GM18873 (cell line): ENCODE results near the gene ST6GALNAC3.
"Not testable (repeated sequence)": the region's sequence is repeated elsewhere in the genome, so short reads cannot be mapped to it uniquely, and the experiment has no call there.

Experiments
- ATAC-seq: cut with Tn5 transposase; IDR thresholded peaks from one replicate; pipeline ENCODE4 v1.9.1; 2021; ENCODE audit warnings: mild to moderate bottlenecking, moderate library complexity, moderate number of reproducible peaks; ENCODE audit not compliant: unreplicated experiment, low FRiP score

The ST6GALNAC3 gene

GRCh38 chr1:76237211-76237610 is 162.7 kb downstream of the ST6GALNAC3 start:
- no peak for ATAC-seq

- ATAC-seq = no peak
Measured at GRCh38 chr1:76238094-76238628, 163.6 kb downstream of the ST6GALNAC3 start.

- no peak for ATAC-seq
Measured at GRCh38 chr1:76239470-76239918, 164.9 kb downstream of the ST6GALNAC3 start.

GRCh38 chr1:76240316-76240715 is 165.8 kb downstream of the ST6GALNAC3 start:
- ATAC-seq = no peak

GRCh38 chr1:76242587-76242986 is 168.0 kb downstream of the ST6GALNAC3 start:
- not testable (repeated sequence) for ATAC-seq

- ATAC-seq = no peak
Measured at GRCh38 chr1:76247261-76247852, 172.8 kb downstream of the ST6GALNAC3 start.

- ATAC-seq = no peak
Measured at GRCh38 chr1:76250271-76250670, 175.7 kb downstream of the ST6GALNAC3 start.

GRCh38 chr1:76252431-76252830 is 177.9 kb downstream of the ST6GALNAC3 start:
- ATAC-seq = no peak

- ATAC-seq = no peak
Measured at GRCh38 chr1:76254104-76255030, 179.8 kb downstream of the ST6GALNAC3 start.

GRCh38 chr1:76256289-76257223 is 182.0 kb downstream of the ST6GALNAC3 start:
- ATAC-seq = no peak

GRCh38 chr1:76257823-76258222 is 183.3 kb downstream of the ST6GALNAC3 start:
- ATAC-seq = no peak

- ATAC-seq = no peak
Measured at GRCh38 chr1:76259270-76259669, 184.7 kb downstream of the ST6GALNAC3 start.

- no peak for ATAC-seq
Measured at GRCh38 chr1:76260279-76260678, 185.7 kb downstream of the ST6GALNAC3 start.

GRCh38 chr1:76262601-76263000 is 188.1 kb downstream of the ST6GALNAC3 start:
- ATAC-seq = no peak

GRCh38 chr1:76264642-76265041 is 190.1 kb downstream of the ST6GALNAC3 start:
- no peak for ATAC-seq

GRCh38 chr1:76266762-76267161 is 192.2 kb downstream of the ST6GALNAC3 start:
- ATAC-seq = no peak

- no peak for ATAC-seq
Measured at GRCh38 chr1:76267631-76268030, 193.1 kb downstream of the ST6GALNAC3 start.

- no peak for ATAC-seq
Measured at GRCh38 chr1:76268341-76268740, 193.8 kb downstream of the ST6GALNAC3 start.

GRCh38 chr1:76269155-76269554 is 194.6 kb downstream of the ST6GALNAC3 start:
- no peak for ATAC-seq

GRCh38 chr1:76274302-76274701 is 199.8 kb downstream of the ST6GALNAC3 start:
- no peak for ATAC-seq
